HepG2 (cell line): ENCODE measurements around the gene CDH1. TPM values are rescaled to one million over a fixed set of nuclear protein-coding genes. Genes with fewer than 3 reads are reported as not detected.

Experiments
- CAMTA2 ChIP-seq: sonication (generic); formaldehyde crosslinking; IDR thresholded peaks from 2 replicates; pipeline ENCODE4 v1.4.0; 2020; ENCODE audit warnings: mild to moderate bottlenecking, missing genetic modification reagents, borderline replicate concordance
- CEBPG ChIP-seq: IDR thresholded peaks from 2 replicates; pipeline ENCODE4 v1.6.1; 2016
- DR1 ChIP-seq: sonication (generic); formaldehyde crosslinking; IDR thresholded peaks from 2 replicates; pipeline ENCODE4 v1.8.0; 2021; ENCODE audit warnings: mild to moderate bottlenecking, missing genetic modification reagents, inconsistent platforms
- EHMT2 ChIP-seq: fragments of 200-600 bp; sonication (generic); IDR thresholded peaks from 2 replicates; pipeline ENCODE4 v1.7.0; 2017; ENCODE audit warnings: antibody characterized with exemption, low read depth, low read length, borderline replicate concordance
- MAFK ChIP-seq, 2 experiments: IDR thresholded peaks in 1 of 2; conservative IDR thresholded peaks in 1 of 2; 2 replicates each; pipeline ENCODE4 v1.6.1; 2011; ENCODE audit warnings: improper control_type of control experiment in 2 of 2, low read length in 2 of 2
- MYPOP ChIP-seq: sonication (generic); formaldehyde crosslinking; IDR thresholded peaks from 2 replicates; pipeline ENCODE4 v1.8.1; 2023; ENCODE audit warnings: mild to moderate bottlenecking, moderate library complexity, missing genetic modification reagents
- NKX3-1 ChIP-seq: sonication (generic); formaldehyde crosslinking; IDR thresholded peaks from 2 replicates; pipeline ENCODE4 v1.5.0; 2020; ENCODE audit warnings: missing genetic modification reagents
- PCBP2 ChIP-seq: fragments of 200-400 bp; formaldehyde crosslinking; optimal IDR thresholded peaks from 2 replicates; pipeline ENCODE3; 2018; ENCODE audit warnings: low read length, low read depth; ENCODE audit not compliant: poor library complexity, severe bottlenecking
- RFXANK ChIP-seq: IDR thresholded peaks from 2 replicates; pipeline ENCODE4 v1.6.1; 2016
- SKI ChIP-seq: fragments of 450-650 bp; IDR thresholded peaks from one replicate; pipeline ENCODE4 v1.6.1; 2018; ENCODE audit warnings: mild to moderate bottlenecking; ENCODE audit not compliant: partially characterized antibody
- THRA ChIP-seq: sonication (generic); formaldehyde crosslinking; IDR thresholded peaks from 2 replicates; pipeline ENCODE4 v1.4.0; 2020; ENCODE audit warnings: missing genetic modification reagents, borderline replicate concordance
- ZEB1 ChIP-seq: IDR thresholded peaks from 2 replicates; pipeline ENCODE4 v1.6.1; 2012; ENCODE audit warnings: mild to moderate bottlenecking, low read depth, inconsistent platforms; ENCODE audit not compliant: insufficient replicate concordance
- ZFAT ChIP-seq: sonication (generic); formaldehyde crosslinking; conservative IDR thresholded peaks from 2 replicates; pipeline ENCODE4 v1.8.1; 2023; ENCODE audit warnings: missing genetic modification reagents, inconsistent platforms
- ZNF232 ChIP-seq: sonication (generic); formaldehyde crosslinking; IDR thresholded peaks from 2 replicates; pipeline ENCODE4 v1.4.0; 2020; ENCODE audit warnings: missing genetic modification reagents, borderline replicate concordance
- ZNF556 ChIP-seq: sonication (generic); formaldehyde crosslinking; IDR thresholded peaks from 2 replicates; pipeline ENCODE4 v1.4.0; 2020; ENCODE audit warnings: mild to moderate bottlenecking, missing genetic modification reagents, borderline replicate concordance
- ZNF740 ChIP-seq: sonication (generic); formaldehyde crosslinking; IDR thresholded peaks from 2 replicates; pipeline ENCODE4 v1.4.0; 2020; ENCODE audit warnings: missing genetic modification reagents
- ZNF749 ChIP-seq: sonication (generic); formaldehyde crosslinking; IDR thresholded peaks from 2 replicates; pipeline ENCODE4 v1.8.0; 2022; ENCODE audit warnings: mild to moderate bottlenecking, missing genetic modification reagents, moderate library complexity, borderline replicate concordance
- ZNF792 ChIP-seq: IDR thresholded peaks from 2 replicates; pipeline ENCODE4 v1.6.1; 2016
- polyA plus RNA-seq, 8 experiments: library from polyadenylated mRNA; depleted of rRNA in 3 of 8; stranded (reverse) in 7 of 8; unstranded in 1 of 8; fragments of >200 nt; fragmentation: Illumina TruSeq in 4 of 8; extraction: Trizol in 4 of 8; gene quantifications; 2 replicates each; pipeline versions ENCODE4 v1.2.1 to v1.2.3, GENCODE V29; 2011 to 2016; ENCODE audit warnings: low read depth in 4 of 8, missing spikeins in 1 of 8, mixed read lengths in 1 of 8; ENCODE audit not compliant: insufficient read depth in 1 of 8
- total RNA-seq, 5 experiments: library from RNA; depleted of rRNA; stranded (reverse); fragments of >200 nt; fragmentation: Illumina TruSeq; extraction: Trizol; gene quantifications; 2 replicates each; pipeline ENCODE4 v1.2.3, GENCODE V29; 2016; ENCODE audit warnings: low read depth in 1 of 5
- TF ChIP-seq, protein P1 (sequence below): sonication (generic); formaldehyde crosslinking; IDR thresholded peaks from 2 replicates; pipeline ENCODE4 v1.4.0; 2020; ENCODE audit warnings: low read depth, missing genetic modification reagents
- TF ChIP-seq, protein P2 (sequence below): sonication (generic); formaldehyde crosslinking; IDR thresholded peaks from 2 replicates; pipeline ENCODE4 v1.4.0; 2020; ENCODE audit warnings: missing genetic modification reagents

CDH1 gene
- total and polyA plus RNA-seq, 2 of the 13 experiments (the other 11 are each of a cell fraction or from before 2014, with no cell fraction given) = 0.95 to 9.8 TPM

- TF ChIP-seq THRA (CRISPR knock-in tag) = no peak
- no peak for TF ChIP-seq PCBP2
- no peak for TF ChIP-seq RFXANK (CRISPR knock-in tag)
- 0 out of 2 replicates have a peak, but pooled peaks have one; percentile 20 for TF ChIP-seq EHMT2
- no peak for TF ChIP-seq ZEB1
- TF ChIP-seq ZNF792 (CRISPR knock-in tag) = no peak
- no peak for TF ChIP-seq DR1 (CRISPR knock-in tag)
- no peak for TF ChIP-seq ZNF740
- TF ChIP-seq, protein P1, sequence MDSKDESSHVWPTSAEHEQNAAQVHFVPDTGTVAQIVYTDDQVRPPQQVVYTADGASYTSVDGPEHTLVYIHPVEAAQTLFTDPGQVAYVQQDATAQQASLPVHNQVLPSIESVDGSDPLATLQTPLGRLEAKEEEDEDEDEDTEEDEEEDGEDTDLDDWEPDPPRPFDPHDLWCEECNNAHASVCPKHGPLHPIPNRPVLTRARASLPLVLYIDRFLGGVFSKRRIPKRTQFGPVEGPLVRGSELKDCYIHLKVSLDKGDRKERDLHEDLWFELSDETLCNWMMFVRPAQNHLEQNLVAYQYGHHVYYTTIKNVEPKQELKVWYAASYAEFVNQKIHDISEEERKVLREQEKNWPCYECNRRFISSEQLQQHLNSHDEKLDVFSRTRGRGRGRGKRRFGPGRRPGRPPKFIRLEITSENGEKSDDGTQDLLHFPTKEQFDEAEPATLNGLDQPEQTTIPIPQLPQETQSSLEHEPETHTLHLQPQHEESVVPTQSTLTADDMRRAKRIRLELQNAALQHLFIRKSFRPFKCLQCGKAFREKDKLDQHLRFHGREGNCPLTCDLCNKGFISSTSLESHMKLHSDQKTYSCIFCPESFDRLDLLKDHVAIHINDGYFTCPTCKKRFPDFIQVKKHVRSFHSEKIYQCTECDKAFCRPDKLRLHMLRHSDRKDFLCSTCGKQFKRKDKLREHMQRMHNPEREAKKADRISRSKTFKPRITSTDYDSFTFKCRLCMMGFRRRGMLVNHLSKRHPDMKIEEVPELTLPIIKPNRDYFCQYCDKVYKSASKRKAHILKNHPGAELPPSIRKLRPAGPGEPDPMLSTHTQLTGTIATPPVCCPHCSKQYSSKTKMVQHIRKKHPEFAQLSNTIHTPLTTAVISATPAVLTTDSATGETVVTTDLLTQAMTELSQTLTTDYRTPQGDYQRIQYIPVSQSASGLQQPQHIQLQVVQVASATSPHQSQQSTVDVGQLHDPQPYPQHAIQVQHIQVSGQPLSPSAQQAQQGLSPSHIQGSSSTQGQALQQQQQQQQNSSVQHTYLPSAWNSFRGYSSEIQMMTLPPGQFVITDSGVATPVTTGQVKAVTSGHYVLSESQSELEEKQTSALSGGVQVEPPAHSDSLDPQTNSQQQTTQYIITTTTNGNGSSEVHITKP (CRISPR knock-in tag) = no peak
- no peak for TF ChIP-seq CEBPG (CRISPR knock-in tag)
- TF ChIP-seq, protein P2, sequence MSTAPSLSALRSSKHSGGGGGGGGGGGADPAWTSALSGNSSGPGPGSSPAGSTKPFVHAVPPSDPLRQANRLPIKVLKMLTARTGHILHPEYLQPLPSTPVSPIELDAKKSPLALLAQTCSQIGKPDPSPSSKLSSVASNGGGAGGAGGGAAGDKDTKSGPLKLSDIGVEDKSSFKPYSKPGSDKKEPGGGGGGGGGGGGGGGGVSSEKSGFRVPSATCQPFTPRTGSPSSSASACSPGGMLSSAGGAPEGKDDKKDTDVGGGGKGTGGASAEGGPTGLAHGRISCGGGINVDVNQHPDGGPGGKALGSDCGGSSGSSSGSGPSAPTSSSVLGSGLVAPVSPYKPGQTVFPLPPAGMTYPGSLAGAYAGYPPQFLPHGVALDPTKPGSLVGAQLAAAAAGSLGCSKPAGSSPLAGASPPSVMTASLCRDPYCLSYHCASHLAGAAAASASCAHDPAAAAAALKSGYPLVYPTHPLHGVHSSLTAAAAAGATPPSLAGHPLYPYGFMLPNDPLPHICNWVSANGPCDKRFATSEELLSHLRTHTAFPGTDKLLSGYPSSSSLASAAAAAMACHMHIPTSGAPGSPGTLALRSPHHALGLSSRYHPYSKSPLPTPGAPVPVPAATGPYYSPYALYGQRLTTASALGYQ (CRISPR knock-in tag) = no peak
- no peak for TF ChIP-seq ZFAT (CRISPR knock-in tag)
- TF ChIP-seq ZNF232 = no peak
- no peak for TF ChIP-seq MAFK (conservative IDR thresholded peaks at IDR 0.05 in 1 of 2, IDR thresholded peaks at IDR 0.05 in 1 of 2; ENCODE audit: low read length in 2 of 2)
- no peak for TF ChIP-seq CAMTA2
- TF ChIP-seq NKX3-1 (CRISPR knock-in tag) = no peak
- TF ChIP-seq MYPOP (CRISPR knock-in tag) = no peak
- TF ChIP-seq ZNF556 (CRISPR knock-in tag) = 0 out of 2 replicates have a peak, but pooled peaks have one; percentile 15
- no peak for TF ChIP-seq ZNF749 (CRISPR knock-in tag)
- TF ChIP-seq SKI = no peak
These were observed 136.8 kb downstream of the CDH1 start (continued) for GRCh38 chr16:68873635-68874471.
